T-helper 1 cell treated with Interleukin-12 subunit alpha and Interleukin-12 subunit beta and Interleukin-4 antibody, amounts not matched to agents 30 μg/mL and 1 μg/mL, for 36 hours (primary cell): ENCODE data around the gene FEM1C.
"Not testable (repeated sequence)": the region's sequence is repeated elsewhere in the genome, so short reads cannot be mapped to it uniquely, and the experiment has no call there.

ENCODE experiments used
- H3K27ac Mint-ChIP-seq: one replicate; pipeline ENCODE4 v1.8.0; 2021; ENCODE audit warnings: mild to moderate bottlenecking, mixed read lengths
- H3K27me3 Mint-ChIP-seq: one replicate; pipeline ENCODE4 v1.8.0; 2021; ENCODE audit warnings: low read depth, mixed read lengths
- H3K36me3 Mint-ChIP-seq: one replicate; pipeline ENCODE4 v1.8.0; 2021; ENCODE audit warnings: low read depth, mixed read lengths
- H3K4me1 Mint-ChIP-seq: one replicate; pipeline ENCODE4 v1.8.0; 2021; ENCODE audit warnings: low read depth, mixed read lengths
- H3K4me3 Mint-ChIP-seq: one replicate; pipeline ENCODE4 v1.8.0; 2021; ENCODE audit warnings: mild to moderate bottlenecking, moderate library complexity, mixed read lengths
- H3K9me3 Mint-ChIP-seq: one replicate; pipeline ENCODE4 v1.8.0; 2021; ENCODE audit warnings: mixed read lengths

FEM1C gene

DNA sequence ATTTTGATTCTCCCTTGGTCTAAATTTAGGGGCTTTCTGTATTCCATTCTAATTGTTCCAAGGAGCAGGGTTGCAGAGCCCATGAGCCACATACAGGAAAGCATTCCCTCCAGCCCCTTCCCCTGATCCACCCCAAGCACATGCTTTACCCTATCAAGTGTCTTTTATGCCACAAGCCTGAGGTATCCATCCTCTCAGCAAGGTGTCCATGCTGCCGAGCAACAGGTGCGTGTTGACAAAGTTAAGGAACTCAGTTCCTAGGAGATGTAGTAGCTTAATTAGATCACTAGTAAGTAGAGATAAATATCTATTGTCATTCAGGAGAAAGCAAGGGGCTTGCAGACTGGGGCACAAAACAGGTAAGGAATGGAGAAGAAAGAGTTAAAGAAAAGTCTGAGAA is 57.8 kb downstream of the FEM1C start:
- no peak overlapping the region for H3K27ac Mint-ChIP-seq

DNA sequence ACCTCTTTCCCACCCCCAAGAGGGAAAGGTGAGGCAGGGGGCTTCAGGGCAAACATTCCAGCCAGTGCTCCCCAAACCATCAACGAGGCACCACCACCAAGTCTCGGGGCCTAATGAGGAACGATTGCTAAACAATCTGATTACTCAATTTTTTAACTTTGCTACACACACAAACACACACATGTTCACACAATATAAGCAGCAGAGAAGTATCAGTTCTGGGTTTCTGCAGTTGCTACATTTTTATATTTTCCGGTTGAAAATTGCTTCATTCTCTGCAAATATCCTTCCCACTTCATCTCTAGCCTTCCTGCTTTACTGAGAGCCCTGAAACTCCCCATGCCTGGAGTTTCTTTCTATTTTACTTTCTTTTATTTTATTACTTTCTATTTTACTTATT is 60.2 kb downstream of the FEM1C start:
- H3K27ac Mint-ChIP-seq = no peak overlapping the region
- H3K27me3 Mint-ChIP-seq = peaks cover 10% of the 10 kb centered on the region
- H3K4me1 Mint-ChIP-seq = peaks cover 8% of the 10 kb centered on the region
- H3K9me3 Mint-ChIP-seq = no peaks in the 10 kb centered on the region
- H3K4me3 Mint-ChIP-seq = no peak overlapping the region
- no peaks in the 10 kb centered on the region for H3K36me3 Mint-ChIP-seq

More for the DNA sequence above, 57.8 kb downstream of the FEM1C start:
- no peaks in the 10 kb centered on the region for H3K36me3 Mint-ChIP-seq
- peaks cover 8% of the 10 kb centered on the region for H3K4me1 Mint-ChIP-seq
- no peaks in the 10 kb centered on the region for H3K9me3 Mint-ChIP-seq
- no peaks in the 10 kb centered on the region for H3K27me3 Mint-ChIP-seq
- H3K4me3 Mint-ChIP-seq = no peak overlapping the region

DNA sequence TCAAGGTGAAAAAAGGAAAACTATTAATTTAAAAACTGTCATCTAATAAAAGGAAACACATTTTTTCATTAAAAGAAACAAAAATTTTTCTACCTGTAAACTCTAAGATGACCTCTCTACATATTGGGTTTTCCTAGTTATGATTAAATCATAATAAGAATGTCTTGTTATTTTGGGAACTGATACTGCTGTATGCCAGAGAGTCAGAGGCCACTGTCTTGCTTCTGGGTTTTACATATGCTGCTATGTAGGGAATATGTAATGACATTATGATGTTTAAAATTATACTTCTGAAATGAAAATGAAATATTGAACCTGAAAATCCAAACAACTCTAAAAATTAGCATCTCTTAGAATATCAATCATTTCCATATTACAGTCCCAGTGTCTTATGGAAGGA is 63.7 kb downstream of the FEM1C start:
- H3K9me3 Mint-ChIP-seq = no peaks in the 10 kb centered on the region

DNA sequence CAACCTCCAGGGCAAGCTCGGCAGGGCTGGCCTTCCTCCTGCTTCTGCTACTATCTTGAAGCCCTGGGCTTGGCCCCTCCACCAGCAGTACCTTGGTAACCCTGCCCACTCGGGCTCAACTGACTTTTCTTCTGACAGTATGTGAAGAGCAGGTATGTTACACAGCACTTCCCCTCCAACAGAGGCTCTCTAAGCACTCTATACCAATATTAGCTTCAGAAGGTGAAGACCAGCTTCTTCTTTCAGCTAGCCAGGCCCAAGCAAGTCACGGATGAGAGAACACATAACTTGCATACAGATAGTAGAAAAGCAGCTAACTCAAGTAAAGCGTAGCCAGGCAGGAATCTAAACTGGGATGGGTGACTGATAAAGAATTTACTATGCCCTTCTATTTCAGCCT is 64.3 kb downstream of the FEM1C start:
- no peaks in the 10 kb centered on the region for H3K9me3 Mint-ChIP-seq
- no peak overlapping the region for H3K27ac Mint-ChIP-seq
- H3K4me1 Mint-ChIP-seq = peaks cover 1% of the 10 kb centered on the region
- no peaks in the 10 kb centered on the region for H3K36me3 Mint-ChIP-seq
- H3K4me3 Mint-ChIP-seq = no peak overlapping the region
- H3K27me3 Mint-ChIP-seq = peaks cover 24% of the 10 kb centered on the region

More for the DNA sequence above, 63.7 kb downstream of the FEM1C start:
- no peak overlapping the region for H3K27ac Mint-ChIP-seq
- H3K4me3 Mint-ChIP-seq = no peak overlapping the region
- peaks cover 1% of the 10 kb centered on the region for H3K4me1 Mint-ChIP-seq
- H3K36me3 Mint-ChIP-seq = no peaks in the 10 kb centered on the region
- peaks cover 24% of the 10 kb centered on the region for H3K27me3 Mint-ChIP-seq

DNA sequence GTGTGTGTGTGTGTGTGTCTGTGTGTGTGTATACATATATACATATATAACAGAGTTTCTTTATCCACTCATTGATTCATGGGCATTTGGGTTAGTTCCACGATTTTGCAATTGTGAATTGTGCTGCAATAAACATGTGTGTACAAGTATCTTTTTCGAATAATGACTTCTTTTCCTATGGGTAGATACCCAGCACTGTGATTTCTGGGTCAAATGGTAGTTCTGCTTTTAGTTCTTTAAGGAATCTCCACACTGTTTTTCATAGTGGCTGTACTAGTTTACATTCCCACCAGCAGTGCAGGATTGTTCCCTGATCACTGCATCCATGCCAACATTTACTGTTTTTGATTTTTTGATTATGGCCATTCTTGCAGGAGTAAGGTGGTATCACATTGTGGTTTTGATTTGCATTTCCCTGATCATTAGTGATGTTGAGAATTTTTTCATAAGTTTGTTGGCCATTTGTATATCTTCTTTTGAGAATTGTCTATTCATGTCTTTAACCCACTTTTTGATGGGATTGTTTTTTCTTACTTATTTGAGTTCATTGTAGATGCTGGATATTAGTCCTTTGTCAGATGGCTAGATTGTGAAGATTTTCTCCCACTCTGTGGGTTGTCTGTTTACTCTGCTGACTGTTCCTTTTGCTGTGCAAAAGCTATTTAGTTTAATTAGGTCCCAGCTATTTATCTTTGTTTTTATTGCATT is 65.3 kb downstream of the FEM1C start:
- H3K36me3 Mint-ChIP-seq, H3K27ac Mint-ChIP-seq, H3K4me3 Mint-ChIP-seq, H3K4me1 Mint-ChIP-seq, H3K9me3 Mint-ChIP-seq: not testable (repeated sequence)
- H3K27me3 Mint-ChIP-seq = peaks cover 24% of the 10 kb centered on the region

DNA sequence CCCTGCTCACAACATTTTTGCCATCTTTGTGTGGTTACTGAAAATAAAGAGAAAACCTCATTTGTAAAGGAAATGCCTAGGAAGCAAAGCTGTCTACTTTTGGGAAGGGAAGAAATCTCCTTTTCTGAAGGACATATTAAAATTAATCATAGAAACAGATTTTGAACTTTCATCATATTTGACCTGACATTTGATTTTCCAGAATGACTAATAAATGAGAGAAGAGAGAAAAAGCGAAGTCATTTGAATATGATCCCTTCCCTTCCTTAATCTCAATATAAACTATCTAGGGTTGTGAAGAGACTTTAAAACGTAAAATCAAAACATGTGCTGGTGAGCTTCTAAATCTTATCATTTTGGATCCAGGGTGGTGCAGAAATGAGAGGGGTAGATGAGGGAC is 66.3 kb downstream of the FEM1C start:
- no peak overlapping the region for H3K27ac Mint-ChIP-seq
- no peaks in the 10 kb centered on the region for H3K9me3 Mint-ChIP-seq
- no peak overlapping the region for H3K4me3 Mint-ChIP-seq
- no peaks in the 10 kb centered on the region for H3K36me3 Mint-ChIP-seq
- H3K4me1 Mint-ChIP-seq = no peaks in the 10 kb centered on the region
- peaks cover 24% of the 10 kb centered on the region for H3K27me3 Mint-ChIP-seq

DNA sequence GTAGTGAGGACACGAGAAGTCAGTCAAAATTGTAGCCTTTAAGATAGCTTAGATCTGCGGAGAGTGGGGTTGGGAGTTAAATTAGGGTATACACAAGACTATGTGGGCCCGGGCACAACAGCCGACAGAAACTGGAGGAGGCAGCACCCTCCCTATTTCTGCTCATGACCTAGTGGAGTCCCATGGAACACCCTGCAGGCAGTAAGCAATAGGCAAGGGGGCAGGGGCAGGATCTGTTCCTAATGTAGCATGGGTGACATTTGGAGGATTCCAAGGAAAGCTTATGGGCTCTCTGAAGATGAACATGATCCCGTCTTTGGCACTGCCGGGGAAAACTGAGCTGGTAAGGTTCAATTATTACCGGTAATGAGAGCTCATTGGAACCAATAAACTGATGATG is 67.0 kb downstream of the FEM1C start:
- Mint-ChIP-seq H3K27ac (no peak overlapping the region), H3K27me3 (peaks cover 24% of the 10 kb centered on the region), H3K9me3 (no peaks in the 10 kb centered on the region), H3K36me3 (no peaks in the 10 kb centered on the region), H3K4me1 (no peaks in the 10 kb centered on the region), H3K4me3 (no peak overlapping the region)

DNA sequence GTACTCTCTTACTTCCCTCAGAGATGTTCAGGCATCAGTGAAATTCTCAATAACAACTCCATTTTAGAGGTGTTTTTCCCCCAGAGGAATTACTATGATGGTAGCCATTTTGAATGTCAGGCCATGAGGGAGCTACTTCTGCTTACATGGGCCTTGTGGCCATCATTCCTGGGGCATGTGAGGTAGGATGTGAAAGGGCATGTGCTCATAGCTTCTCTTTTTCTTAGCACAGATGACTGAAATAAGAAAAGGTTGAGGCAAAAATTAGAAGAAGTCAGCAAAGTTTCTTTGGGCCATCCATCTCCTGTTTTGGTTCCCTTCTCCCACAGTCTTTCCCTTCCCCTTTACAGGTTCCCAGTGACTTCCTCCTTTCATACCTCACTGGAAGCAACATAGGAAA is 68.8 kb downstream of the FEM1C start:
- Mint-ChIP-seq H3K4me3 (no peak overlapping the region), H3K36me3 (no peaks in the 10 kb centered on the region), H3K4me1 (no peaks in the 10 kb centered on the region), H3K27ac (no peak overlapping the region), H3K9me3 (no peaks in the 10 kb centered on the region), H3K27me3 (peaks cover 24% of the 10 kb centered on the region)

DNA sequence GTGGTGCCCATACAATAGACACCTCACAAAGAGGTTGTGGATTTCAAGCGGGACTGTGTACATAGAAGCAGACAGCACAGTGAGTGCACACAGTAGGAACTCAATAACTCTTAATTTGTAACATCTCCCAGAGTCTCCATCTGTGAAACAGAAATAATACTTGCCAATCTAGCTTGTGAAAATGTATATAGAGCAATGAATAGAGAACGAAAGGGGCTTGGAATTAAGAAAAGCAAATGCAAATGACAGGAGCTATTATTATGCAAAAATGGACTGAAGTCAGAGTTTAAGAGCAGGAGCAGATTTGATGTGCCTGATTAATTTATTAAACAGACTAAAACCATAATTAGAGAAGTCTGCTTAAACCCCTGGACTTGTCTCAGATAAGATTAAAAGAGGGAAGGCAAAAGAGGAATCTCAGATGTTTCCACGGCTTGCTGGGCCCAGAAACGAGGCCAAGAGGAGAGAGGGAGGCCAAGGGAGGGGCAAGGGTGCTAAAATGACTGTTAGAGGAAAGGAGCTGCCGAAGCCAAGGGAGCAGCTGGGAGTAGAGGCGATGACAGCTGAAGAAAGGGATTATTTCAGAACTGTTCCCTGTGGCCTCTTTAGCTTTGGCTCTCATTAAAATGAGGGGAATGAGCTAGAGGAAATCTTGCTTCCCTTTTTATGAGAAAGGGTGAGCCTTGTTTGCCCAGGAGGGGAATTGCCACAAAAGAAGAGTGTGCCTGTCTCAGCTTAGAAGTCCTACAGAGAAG is 72.1 kb downstream of the FEM1C start:
- Mint-ChIP-seq H3K27ac (no peak overlapping the region), H3K4me1 (no peaks in the 10 kb centered on the region), H3K9me3 (no peaks in the 10 kb centered on the region), H3K27me3 (peaks cover 17% of the 10 kb centered on the region), H3K4me3 (no peak overlapping the region), H3K36me3 (no peaks in the 10 kb centered on the region)

DNA sequence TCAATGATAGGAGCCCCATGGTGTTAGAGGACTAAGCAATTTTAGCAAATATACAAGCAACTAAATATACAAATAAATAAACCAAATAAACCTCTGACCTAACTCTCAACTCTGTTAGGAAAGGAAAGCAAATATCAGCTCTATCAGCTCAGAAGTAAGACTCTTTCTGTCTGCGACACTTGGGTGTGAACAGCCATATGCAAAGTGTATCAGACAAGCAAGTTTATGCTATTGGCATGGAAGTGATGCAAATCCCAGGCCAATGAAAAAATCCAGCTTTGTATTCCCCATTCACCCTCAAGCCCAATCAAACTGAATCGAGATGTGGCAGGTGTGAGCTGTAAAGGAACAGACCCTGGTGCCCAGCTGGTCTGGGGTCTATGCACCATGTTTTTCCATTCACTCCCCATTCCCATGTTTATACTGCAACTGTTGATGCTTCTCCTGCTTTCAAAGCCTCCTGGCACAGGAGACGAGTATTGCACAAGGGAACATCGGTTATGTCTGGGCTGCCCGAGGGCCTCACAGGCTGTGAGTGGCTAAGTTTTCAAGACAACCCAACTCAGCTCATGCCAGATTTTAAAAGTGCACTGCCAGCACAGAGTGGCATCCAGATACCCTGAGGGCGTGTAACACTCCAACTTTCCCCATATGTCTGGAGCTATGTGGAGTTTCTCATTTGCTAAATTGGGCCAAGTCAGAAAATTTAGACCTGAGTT is 73.1 kb downstream of the FEM1C start:
- Mint-ChIP-seq H3K27ac (no peak overlapping the region), H3K9me3 (no peaks in the 10 kb centered on the region), H3K4me1 (no peaks in the 10 kb centered on the region), H3K4me3 (no peak overlapping the region), H3K36me3 (no peaks in the 10 kb centered on the region), H3K27me3 (peaks cover 19% of the 10 kb centered on the region)

DNA sequence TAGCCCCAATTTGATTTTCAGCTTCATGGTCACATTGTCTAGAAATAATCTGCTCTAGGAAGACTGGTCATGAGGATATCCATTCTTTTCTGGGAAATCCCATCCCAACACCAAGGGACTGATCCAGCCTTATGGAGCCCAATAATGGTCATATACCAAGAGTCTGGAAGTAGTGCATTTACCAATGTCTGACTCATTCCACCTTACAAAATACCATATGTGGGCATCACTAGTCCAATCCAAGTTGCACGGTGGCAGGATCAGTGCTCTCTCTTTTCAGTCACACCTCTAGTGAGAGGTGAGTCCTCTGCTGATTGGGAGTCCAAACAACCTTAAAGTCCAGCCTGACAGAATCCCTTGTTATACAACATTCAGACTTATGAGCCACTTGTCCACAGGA is 73.7 kb downstream of the FEM1C start:
- Mint-ChIP-seq H3K36me3 (no peaks in the 10 kb centered on the region), H3K4me3 (no peak overlapping the region), H3K9me3 (no peaks in the 10 kb centered on the region), H3K27ac (no peak overlapping the region), H3K4me1 (no peaks in the 10 kb centered on the region), H3K27me3 (peaks cover 24% of the 10 kb centered on the region)
